Sigmoid colon (tissue), 7 donors: ENCODE data around the gene SORCS2. TPM values are rescaled to one million over a fixed set of nuclear protein-coding genes. Genes with fewer than 3 reads are reported as not detected.

Experiments
- DNase-seq: peaks from one replicate; pipeline ENCODE4 v3.0.0-alpha.2; 2019
- H3K27ac ChIP-seq, 4 donors: fragments of 200-600 bp; sonication (generic); one replicate each; pipeline ENCODE4 v1.5.1; 2016 to 2019; ENCODE audit warnings: mild to moderate bottlenecking in 1 of 4
- H3K27me3 ChIP-seq, 3 donors: fragments of 200-600 bp; sonication (generic); one replicate each; pipeline ENCODE4 v1.5.1; 2019; ENCODE audit warnings: mild to moderate bottlenecking in 1 of 3
- H3K36me3 ChIP-seq, 4 donors: fragments of 200-600 bp; sonication (generic); one replicate each; pipeline ENCODE4 v1.5.1; 2016 to 2019
- H3K4me1 ChIP-seq, 4 donors: fragments of 200-600 bp; sonication (generic); one replicate each; pipeline ENCODE4 v1.5.1; 2017 to 2019
- H3K4me3 ChIP-seq, 4 donors: fragments of 200-600 bp; sonication (generic); one replicate each; pipeline ENCODE4 v1.5.1; 2017 to 2019; ENCODE audit warnings: mild to moderate bottlenecking in 2 of 4, moderate library complexity in 1 of 4
- H3K9me3 ChIP-seq, 4 donors: fragments of 200-600 bp in 3 of 4; sonication (generic) in 3 of 4; one replicate each; pipeline versions ENCODE4 v1.5.1 to v1.6.1; 2013 to 2019
- CTCF ChIP-seq, 4 experiments: fragments of 450-650 bp in 3 of 4; fragments of 200-600 bp in 1 of 4; IDR thresholded peaks; one replicate each; pipeline ENCODE4 v1.5.1; 2016 to 2019; ENCODE audit warnings: antibody characterized with exemption in 4 of 4, mild to moderate bottlenecking in 3 of 4, moderate library complexity in 2 of 4
- EP300 ChIP-seq, 4 donors: sonication (generic); formaldehyde crosslinking; IDR thresholded peaks; one replicate each; pipeline ENCODE4 v1.6.1; 2017; ENCODE audit warnings: antibody characterized with exemption in 4 of 4
- POLR2A ChIP-seq, 2 donors: fragments of 450-650 bp; IDR thresholded peaks; one replicate each; pipeline ENCODE4 v1.6.1; 2016; ENCODE audit warnings: antibody characterized with exemption in 2 of 2, mild to moderate bottlenecking in 2 of 2, moderate library complexity in 2 of 2
- POLR2AphosphoS5 ChIP-seq, 4 donors: sonication (generic); formaldehyde crosslinking; IDR thresholded peaks; one replicate each; pipeline ENCODE4 v1.6.1; 2017; ENCODE audit warnings: antibody characterized with exemption in 4 of 4
- whole genome bisulfite sequencing, 2 donors: extraction: QIAGEN DNeasy Blood & Tissue Kit; methylation state at CpG; one replicate each; pipeline ENCODE4 v1.1.7; 2013; 5-methylcytosine and 5-hydroxymethylcytosine counted together
- intact Hi-C: fragments of 100-400 bp; cut with DNase I; formaldehyde crosslinking; loops from one replicate; pipeline ENCODE4 v1.15.1; 2023
- polyA plus RNA-seq, 3 donors: library from polyadenylated mRNA; stranded (reverse); fragments of 200-250 nt; gene quantifications; one replicate each; pipeline ENCODE4 v1.2.3, GENCODE V29; 2013
- total RNA-seq, 4 donors: library from RNA; depleted of rRNA; stranded (reverse); fragments of >200 nt; gene quantifications; one replicate each; pipeline ENCODE4 v1.1.0, GENCODE V29; 2016
- donor health status: healthy with polysubstance abuse.
- donor health status: Bipolar disorder and iron deficiency.
- donor health status: healthy.

The SORCS2 gene
- total and polyA plus RNA-seq, 7 donors = 1.8 to 6.4 (median 3.9) TPM; not detected in 2

- no peak overlapping the region for H3K4me3 ChIP-seq
- no peak for DNase-seq
Observed at GRCh38 chr4:7719354-7720174, 527.2 kb downstream of the SORCS2 start.

GRCh38 chr4:7721984-7722551, 529.7 kb downstream of the SORCS2 start:
- H3K9me3 ChIP-seq = no peaks in the 10 kb centered on the region
- 66 to 71% methylated on average over 13 of the region's 13 CpGs for WGBS, 2 donors
- intact Hi-C loops = loop anchor here (5.0 to 10.0 kb wide), 2 partner anchors 425 to 747 kb away; no protein-coding TSS in a partner anchor
- H3K27ac ChIP-seq = no peak overlapping the region
- no peaks in the 10 kb centered on the region for H3K27me3 ChIP-seq
- no peak for TF ChIP-seq CTCF (IDR thresholded peaks at IDR 0.05)
- no peak for TF ChIP-seq EP300 (IDR thresholded peaks at IDR 0.05)
- H3K36me3 ChIP-seq = no peaks in the 10 kb centered on the region
- no peak for DNase-seq
- no peak overlapping the region for H3K4me3 ChIP-seq
- H3K4me1 ChIP-seq = peaks cover 0 to 7% (median 5%) of the 10 kb centered on the region in 4 donors

More at GRCh38 chr4:7719354-7720174, 527.2 kb downstream of the SORCS2 start:
- intact Hi-C loops = loop anchor here (1.0 to 10.0 kb wide), 3 partner anchors 422 to 745 kb away; partner anchors contain the start of gene SORCS2
- H3K36me3 ChIP-seq = no peaks in the 10 kb centered on the region
- WGBS, 2 donors = 22 to 27% methylated on average over 33 of the region's 33 CpGs
- TF ChIP-seq CTCF (IDR thresholded peaks at IDR 0.05) (peak; percentile 55 to 85 (median 69)), EP300 (IDR thresholded peaks at IDR 0.05) (no peak)
- no peak overlapping the region for H3K27ac ChIP-seq
- H3K9me3 ChIP-seq = no peaks in the 10 kb centered on the region
- H3K27me3 ChIP-seq = no peaks in the 10 kb centered on the region
- H3K4me1 ChIP-seq = peaks cover 0 to 7% (median 5%) of the 10 kb centered on the region in 4 donors

GRCh38 chr4:7722766-7723387, 530.5 kb downstream of the SORCS2 start:
- Histone ChIP-seq H3K4me3 (no peak overlapping the region), H3K27ac (no peak overlapping the region), H3K9me3 (no peaks in the 10 kb centered on the region), H3K36me3 (no peaks in the 10 kb centered on the region), H3K4me1 (peaks cover 0 to 7% (median 5%) of the 10 kb centered on the region in 4 donors), H3K27me3 (no peaks in the 10 kb centered on the region)
- intact Hi-C loops = loop anchor here (5.0 to 10.0 kb wide), 2 partner anchors 426 to 748 kb away; no protein-coding TSS in a partner anchor
- WGBS, 2 donors = 52 to 63% methylated on average over 22 of the region's 22 CpGs
- DNase-seq = no peak
- TF ChIP-seq POLR2AphosphoS5 (IDR thresholded peaks at IDR 0.05) (no peak), EP300 (IDR thresholded peaks at IDR 0.05) (no peak), POLR2A (IDR thresholded peaks at IDR 0.05) (no peak), CTCF (IDR thresholded peaks at IDR 0.05) (no peak)

GRCh38 chr4:7723625-7724024, 531.3 kb downstream of the SORCS2 start:
- Histone ChIP-seq H3K4me1 (peaks cover 0 to 7% (median 5%) of the 10 kb centered on the region in 4 donors), H3K27ac (no peak overlapping the region), H3K36me3 (no peaks in the 10 kb centered on the region), H3K27me3 (no peaks in the 10 kb centered on the region), H3K9me3 (no peaks in the 10 kb centered on the region), H3K4me3 (no peak overlapping the region)
- no peak for DNase-seq
- no peak for TF ChIP-seq CTCF (IDR thresholded peaks at IDR 0.05)
- no peak for TF ChIP-seq POLR2A (IDR thresholded peaks at IDR 0.05)
- TF ChIP-seq EP300 (IDR thresholded peaks at IDR 0.05) = no peak
- TF ChIP-seq POLR2AphosphoS5 (IDR thresholded peaks at IDR 0.05) = no peak
- WGBS, 2 donors = 84 to 92% methylated on average over 16 of the region's 16 CpGs
- intact Hi-C loops = loop anchor here (5.0 to 10.0 kb wide), 2 partner anchors 426 to 749 kb away; no protein-coding TSS in a partner anchor
